LNCaP clone FGC (cell line): ENCODE data around the gene NOTCH1.

Experiments used
- DNase-seq: peaks from one replicate; pipeline ENCODE4 v3.0.0-alpha.2; 2011; ENCODE audit warnings: low read depth
- H3K4me3 ChIP-seq: 2 replicates; pipeline ENCODE4 v1.5.1; 2011; ENCODE audit warnings: mild to moderate bottlenecking, low read depth, low read length, control low read depth
- TF ChIP-seq, protein P1 (sequence below): IDR thresholded peaks from 2 replicates; pipeline ENCODE4 v1.5.1; 2012; ENCODE audit warnings: mild to moderate bottlenecking; ENCODE audit not compliant: control insufficient read depth, insufficient read depth; ENCODE audit errors: extremely low read depth

The NOTCH1 gene

DNA sequence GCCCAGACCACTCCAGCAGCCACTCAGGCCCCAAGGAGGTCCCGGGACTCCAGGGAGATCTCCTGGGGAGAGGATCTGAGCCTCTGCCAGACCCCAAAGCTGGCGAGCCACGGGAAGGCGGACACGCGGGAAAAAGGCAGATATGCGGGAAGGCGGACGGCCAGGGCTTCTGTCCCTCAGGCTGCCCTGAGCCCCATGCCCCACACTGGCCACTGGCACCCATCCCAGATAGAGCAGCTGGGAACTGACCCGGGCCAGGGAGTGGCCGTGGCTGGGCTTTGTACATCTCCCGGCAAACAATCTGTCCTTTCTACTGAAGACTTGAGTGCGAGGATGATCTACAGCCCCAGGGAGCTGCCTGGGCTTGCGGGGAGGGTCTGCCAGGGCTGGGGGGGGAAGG is 21.1 kb upstream of the NOTCH1 start:
- no peak for DNase-seq
- TF ChIP-seq, protein P1, sequence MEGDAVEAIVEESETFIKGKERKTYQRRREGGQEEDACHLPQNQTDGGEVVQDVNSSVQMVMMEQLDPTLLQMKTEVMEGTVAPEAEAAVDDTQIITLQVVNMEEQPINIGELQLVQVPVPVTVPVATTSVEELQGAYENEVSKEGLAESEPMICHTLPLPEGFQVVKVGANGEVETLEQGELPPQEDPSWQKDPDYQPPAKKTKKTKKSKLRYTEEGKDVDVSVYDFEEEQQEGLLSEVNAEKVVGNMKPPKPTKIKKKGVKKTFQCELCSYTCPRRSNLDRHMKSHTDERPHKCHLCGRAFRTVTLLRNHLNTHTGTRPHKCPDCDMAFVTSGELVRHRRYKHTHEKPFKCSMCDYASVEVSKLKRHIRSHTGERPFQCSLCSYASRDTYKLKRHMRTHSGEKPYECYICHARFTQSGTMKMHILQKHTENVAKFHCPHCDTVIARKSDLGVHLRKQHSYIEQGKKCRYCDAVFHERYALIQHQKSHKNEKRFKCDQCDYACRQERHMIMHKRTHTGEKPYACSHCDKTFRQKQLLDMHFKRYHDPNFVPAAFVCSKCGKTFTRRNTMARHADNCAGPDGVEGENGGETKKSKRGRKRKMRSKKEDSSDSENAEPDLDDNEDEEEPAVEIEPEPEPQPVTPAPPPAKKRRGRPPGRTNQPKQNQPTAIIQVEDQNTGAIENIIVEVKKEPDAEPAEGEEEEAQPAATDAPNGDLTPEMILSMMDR: no peak

DNA sequence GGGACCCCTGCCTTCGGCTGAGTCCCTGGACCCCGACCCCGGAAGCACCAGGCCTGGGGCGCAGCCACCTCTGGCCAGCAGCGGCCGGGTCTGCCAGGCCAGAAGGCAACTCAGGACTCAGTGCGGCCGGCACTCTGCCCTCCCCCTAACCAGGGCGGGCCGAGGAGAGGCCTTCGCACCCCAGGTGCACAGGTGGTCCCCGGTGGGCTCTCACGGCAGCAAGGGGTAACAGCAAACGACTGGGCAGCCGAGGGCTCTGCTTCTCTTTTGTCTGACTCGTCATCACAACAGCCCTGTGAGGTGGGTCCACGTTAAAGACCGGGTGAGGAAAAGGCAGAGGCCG is 20.7 kb upstream of the NOTCH1 start:
- TF ChIP-seq, protein P1: no peak
- no peak overlapping the region for H3K4me3 ChIP-seq
- no peak for DNase-seq

More for the DNA sequence above, 21.1 kb upstream of the NOTCH1 start:
- H3K4me3 ChIP-seq: no peak overlapping the region

DNA sequence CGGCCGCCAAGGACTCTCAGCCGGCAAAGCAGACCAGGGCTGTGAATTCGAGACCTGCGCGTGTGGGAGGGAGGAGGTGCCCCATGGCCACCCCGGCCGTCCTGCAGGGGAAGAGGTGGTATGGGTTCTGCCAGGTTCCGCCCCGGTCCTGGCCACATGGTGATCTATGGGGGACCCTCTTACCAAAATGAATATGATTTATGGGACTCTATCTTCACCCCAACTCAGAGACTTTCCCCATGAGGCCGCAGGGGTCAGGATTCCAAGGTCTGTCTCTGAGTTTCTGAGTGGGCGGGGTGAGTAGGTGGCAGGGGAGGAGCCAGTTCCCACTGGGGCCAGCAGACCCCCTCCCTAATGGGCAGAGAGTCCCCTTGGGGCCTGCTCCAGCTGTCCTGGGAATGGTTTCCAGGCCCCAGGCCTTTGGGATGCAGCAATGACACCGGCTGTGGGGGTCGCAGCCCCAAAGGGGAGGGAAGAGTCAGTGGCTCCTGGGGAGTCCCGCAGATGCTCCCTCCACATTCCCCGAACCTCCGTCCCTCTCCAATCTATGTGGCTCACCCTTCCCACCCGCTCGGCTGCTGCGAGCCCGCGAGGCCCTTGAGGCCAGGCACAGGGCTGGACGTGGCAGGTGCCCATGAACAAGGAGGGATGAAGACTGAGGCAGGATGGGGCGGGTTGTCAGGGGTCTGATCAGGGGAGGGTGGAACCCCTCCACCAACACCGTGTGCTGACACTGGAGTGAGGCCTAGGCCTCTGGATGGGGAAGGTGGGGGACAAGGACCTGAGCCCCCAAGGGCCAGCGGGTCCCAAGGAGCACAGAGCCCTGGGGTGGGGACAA is 20.1 kb upstream of the NOTCH1 start:
- no peak overlapping the region for H3K4me3 ChIP-seq
- TF ChIP-seq, protein P1: no peak
- DNase-seq: no peak

DNA sequence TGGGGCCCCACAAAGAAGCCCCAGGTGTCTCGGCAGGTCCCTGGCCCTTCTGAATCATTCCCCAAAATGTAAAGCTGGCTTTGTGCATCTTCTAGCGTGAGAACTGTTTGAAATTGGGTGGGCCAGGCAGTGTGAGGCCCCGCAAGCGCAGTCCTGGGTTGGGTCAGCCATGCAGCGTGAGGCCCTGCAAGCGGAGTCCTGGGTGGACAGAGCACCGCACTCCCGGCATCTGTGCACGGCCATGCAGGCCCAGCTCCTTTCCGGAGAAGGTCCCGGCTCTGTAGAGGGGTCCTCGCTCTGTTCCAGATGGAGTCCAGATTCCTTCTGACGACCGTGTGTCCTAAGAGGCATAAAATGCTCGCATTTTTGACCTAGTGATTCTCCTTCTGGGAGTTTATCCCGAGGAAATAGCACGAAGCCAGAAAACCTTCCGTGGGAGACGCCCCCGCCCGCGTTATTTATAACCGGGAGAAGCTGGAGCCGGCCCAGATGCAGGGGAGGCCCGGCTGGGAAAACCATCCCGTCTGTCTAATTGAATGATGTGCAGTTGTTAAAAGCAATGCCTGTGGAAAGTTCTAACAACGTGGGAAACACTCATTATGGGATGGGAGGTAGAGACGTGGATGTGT is 19.4 kb upstream of the NOTCH1 start:
- DNase-seq: no peak
- TF ChIP-seq, protein P1: no peak
- no peak overlapping the region for H3K4me3 ChIP-seq

DNA sequence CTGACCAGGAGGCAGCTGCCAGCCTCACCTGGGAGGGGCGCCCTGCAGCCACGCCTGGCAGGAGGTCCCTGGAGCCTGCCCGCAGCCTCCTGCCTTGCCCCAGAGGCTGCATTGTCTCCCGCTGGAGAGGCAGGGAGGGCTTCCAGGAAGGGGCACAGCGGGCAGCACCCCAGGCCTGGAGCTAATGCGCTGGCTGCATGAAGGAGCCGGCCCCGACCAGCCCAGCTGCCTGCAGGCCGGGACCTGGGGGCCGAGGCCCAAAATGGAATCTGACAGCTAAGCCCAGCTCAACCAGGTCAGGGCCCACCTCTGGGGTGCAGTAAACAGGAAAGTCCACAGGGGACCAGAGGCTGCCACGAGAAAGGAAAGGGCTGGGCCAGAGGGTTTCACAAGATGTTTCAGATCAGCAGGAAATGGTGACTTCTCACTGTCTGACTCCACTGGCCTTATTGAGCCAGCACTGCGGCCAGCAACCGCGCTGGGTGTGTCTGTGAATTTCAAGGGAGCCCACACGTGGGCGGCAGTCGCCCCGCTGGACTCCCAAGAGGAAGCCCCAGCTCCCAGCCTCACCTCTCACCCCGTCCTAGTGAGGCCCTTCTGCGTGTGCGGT is 18.6 kb upstream of the NOTCH1 start:
- no peak for DNase-seq
- TF ChIP-seq, protein P1: no peak

DNA sequence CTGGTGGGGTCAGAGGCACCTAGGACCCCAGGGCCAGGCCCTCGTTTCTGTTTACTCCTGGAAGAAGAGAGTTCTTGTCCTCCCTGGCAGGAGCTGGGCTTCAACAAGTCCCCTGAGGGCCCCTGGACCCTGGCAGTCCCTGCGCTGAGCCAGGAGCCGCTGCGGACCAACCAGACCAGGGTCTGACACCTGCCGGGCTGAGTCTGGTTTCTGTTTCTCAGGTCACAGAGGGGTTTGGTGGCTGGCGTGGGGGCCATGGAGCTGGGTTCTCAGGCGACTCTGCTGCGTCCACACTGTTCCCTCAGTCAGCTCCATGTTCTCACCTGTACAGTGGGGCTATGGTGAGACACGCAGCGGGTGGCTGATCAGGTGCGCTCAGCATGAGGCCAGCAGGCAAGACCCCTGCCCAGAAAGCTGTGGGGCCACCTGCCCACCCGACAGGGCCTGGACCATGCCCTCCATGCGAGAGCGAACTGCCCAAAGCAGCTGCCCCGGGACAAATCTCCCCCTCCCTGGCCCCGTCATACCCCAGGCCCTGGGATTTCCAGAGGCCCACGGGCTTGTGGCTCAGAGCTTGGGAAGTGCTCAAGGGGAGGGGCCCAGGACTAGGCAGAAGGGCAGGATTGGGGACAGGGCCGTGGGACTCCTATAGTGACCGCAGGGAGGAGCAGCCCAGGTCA is 17.9 kb upstream of the NOTCH1 start:
- TF ChIP-seq, protein P1: no peak
- no peak for DNase-seq
- H3K4me3 ChIP-seq: no peak overlapping the region

More for the DNA sequence above, 18.6 kb upstream of the NOTCH1 start:
- no peak overlapping the region for H3K4me3 ChIP-seq
